Ovary (tissue), 9 donors: ENCODE results near the gene HIRA. TPM values are rescaled to one million over a fixed set of nuclear protein-coding genes. Genes with fewer than 3 reads are reported as not detected.

Experiments used
- DNase-seq, 5 donors: peaks; one replicate each; pipeline ENCODE4 v3.0.0-alpha.2; 2019 to 2020
- H3K27ac ChIP-seq, 2 donors: fragments of 200-600 bp; one replicate each; pipeline versions ENCODE4 v1.5.1 to v1.8.0; 2019 to 2022
- H3K27me3 ChIP-seq: fragments of 200-600 bp; one replicate; pipeline ENCODE4 v1.8.0; 2022
- H3K36me3 ChIP-seq: fragments of 200-600 bp; sonication (generic); one replicate; pipeline ENCODE4 v1.5.1; 2019
- H3K4me1 ChIP-seq: one replicate; pipeline ENCODE4 v1.8.1; 2013; ENCODE audit warnings: mild to moderate bottlenecking, moderate library complexity; ENCODE audit not compliant: insufficient read depth
- H3K4me3 ChIP-seq: fragments of 200-600 bp; sonication (generic); one replicate; pipeline ENCODE4 v1.5.1; 2017
- H3K9me3 ChIP-seq, 2 donors: fragments of 200-600 bp in 1 of 2; sonication (generic) in 1 of 2; one replicate each; pipeline versions ENCODE4 v1.5.1 to v1.8.1; 2013 to 2019; ENCODE audit warnings: mild to moderate bottlenecking in 1 of 2, moderate library complexity in 1 of 2
- EP300 ChIP-seq: sonication (generic); formaldehyde crosslinking; IDR thresholded peaks from one replicate; pipeline ENCODE4 v1.6.1; 2017; ENCODE audit warnings: antibody characterized with exemption
- POLR2A ChIP-seq: fragments of 450-650 bp; IDR thresholded peaks from one replicate; pipeline ENCODE4 v1.6.1; 2017; ENCODE audit warnings: antibody characterized with exemption, mild to moderate bottlenecking, moderate library complexity
- WGBS, 3 donors: extraction: QIAGEN DNeasy Blood & Tissue Kit in 1 of 3; methylation state at CpG; one replicate each; pipeline versions ENCODE4 v1.1.5 to v1.1.7; 2013 to 2017; 5-methylcytosine and 5-hydroxymethylcytosine counted together
- intact Hi-C, 4 donors: fragments of 100-400 bp; cut with DNase I; formaldehyde crosslinking; loops; one replicate each; pipeline versions ENCODE4 v1.11.0 to v1.15.1; 2022 to 2023
- polyA plus RNA-seq, 2 donors: library from polyadenylated mRNA; stranded (reverse); fragments of 200-250 nt in 1 of 2; fragments of 350-450 nt in 1 of 2; fragmentation: Illumina TruSeq in 1 of 2; extraction: RNeasy Lipid Tissue Mini Kit (QIAGEN cat#74804) in 1 of 2; gene quantifications; one replicate each; pipeline ENCODE4 v1.2.3, GENCODE V29; 2013 to 2014
- total RNA-seq, 7 donors: library from RNA; depleted of rRNA in 2 of 7; stranded (reverse); fragments of >200 nt in 2 of 7; fragmentation: NEBNext Ultra II Directional in 3 of 7; extraction: Animal tissue kit (Norgen Biotek cat#: 25700) in 3 of 7; gene quantifications; one replicate each; pipeline versions ENCODE4 v1.1.0 to v1.2.4, GENCODE V29; 2016 to 2023
- TF ChIP-seq, protein P1 (sequence below), 3 donors: fragments of 450-650 bp in 2 of 3; fragments of 200-600 bp in 1 of 3; IDR thresholded peaks; one replicate each; pipeline versions ENCODE4 v1.5.1 to v1.8.0; 2016 to 2022; ENCODE audit warnings: antibody characterized with exemption in 3 of 3, mild to moderate bottlenecking in 1 of 3
- donor health status: DM: no; HTN: no; CAD: no; lungs with moderate emphysema.
- donor health status: DM: no; HTN: no; CAD: no.
- donor health status: Bipolar disorder and iron deficiency.
- donor health status: DM: yes; HTN: yes; CAD: no.
- donor health status: DM: no; HTN: no; CAD: no.
- donor health status: DM: yes; HTN: yes; CAD: no.

Gene HIRA
- total and polyA plus RNA-seq, 9 donors: 7.2 to 31.6 (median 19.8) TPM

DNA sequence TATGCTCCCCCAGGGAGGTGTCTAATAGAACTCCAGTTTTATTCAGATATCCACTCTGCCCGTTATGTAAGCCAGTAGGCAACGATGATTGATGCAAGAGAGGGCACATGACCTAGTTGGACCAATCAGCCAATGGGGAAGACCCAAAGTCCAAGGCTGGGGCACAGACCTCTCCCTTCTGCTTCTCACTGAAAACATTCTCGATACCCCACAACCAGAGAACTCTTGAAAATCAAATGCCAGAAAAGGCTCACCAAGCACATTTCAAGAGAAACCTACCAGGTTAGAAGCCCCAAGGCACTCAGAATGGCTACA lies 7.4 kb downstream of the HIRA start:
- Histone ChIP-seq H3K4me3 (no peak overlapping the region), H3K27me3 (no peaks in the 10 kb centered on the region), H3K4me1 (no peaks in the 10 kb centered on the region), H3K9me3 (no peaks in the 10 kb centered on the region), H3K36me3 (no peaks in the 10 kb centered on the region), H3K27ac (no peak overlapping the region)
- TF ChIP-seq POLR2A: no peak
- TF ChIP-seq, protein P1, sequence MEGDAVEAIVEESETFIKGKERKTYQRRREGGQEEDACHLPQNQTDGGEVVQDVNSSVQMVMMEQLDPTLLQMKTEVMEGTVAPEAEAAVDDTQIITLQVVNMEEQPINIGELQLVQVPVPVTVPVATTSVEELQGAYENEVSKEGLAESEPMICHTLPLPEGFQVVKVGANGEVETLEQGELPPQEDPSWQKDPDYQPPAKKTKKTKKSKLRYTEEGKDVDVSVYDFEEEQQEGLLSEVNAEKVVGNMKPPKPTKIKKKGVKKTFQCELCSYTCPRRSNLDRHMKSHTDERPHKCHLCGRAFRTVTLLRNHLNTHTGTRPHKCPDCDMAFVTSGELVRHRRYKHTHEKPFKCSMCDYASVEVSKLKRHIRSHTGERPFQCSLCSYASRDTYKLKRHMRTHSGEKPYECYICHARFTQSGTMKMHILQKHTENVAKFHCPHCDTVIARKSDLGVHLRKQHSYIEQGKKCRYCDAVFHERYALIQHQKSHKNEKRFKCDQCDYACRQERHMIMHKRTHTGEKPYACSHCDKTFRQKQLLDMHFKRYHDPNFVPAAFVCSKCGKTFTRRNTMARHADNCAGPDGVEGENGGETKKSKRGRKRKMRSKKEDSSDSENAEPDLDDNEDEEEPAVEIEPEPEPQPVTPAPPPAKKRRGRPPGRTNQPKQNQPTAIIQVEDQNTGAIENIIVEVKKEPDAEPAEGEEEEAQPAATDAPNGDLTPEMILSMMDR (IDR thresholded peaks at IDR 0.05): no peak
- TF ChIP-seq EP300: no peak
- WGBS, 3 donors: 86 to 90% (median 87%) methylated on average over 3 of the region's 3 CpGs
- intact Hi-C loops: loop anchor here in 1 of 4 donors (10.0 kb wide), 1 partner anchor 129 kb away; the partner anchor contains the start of gene CLTCL1
- no peak for DNase-seq

DNA sequence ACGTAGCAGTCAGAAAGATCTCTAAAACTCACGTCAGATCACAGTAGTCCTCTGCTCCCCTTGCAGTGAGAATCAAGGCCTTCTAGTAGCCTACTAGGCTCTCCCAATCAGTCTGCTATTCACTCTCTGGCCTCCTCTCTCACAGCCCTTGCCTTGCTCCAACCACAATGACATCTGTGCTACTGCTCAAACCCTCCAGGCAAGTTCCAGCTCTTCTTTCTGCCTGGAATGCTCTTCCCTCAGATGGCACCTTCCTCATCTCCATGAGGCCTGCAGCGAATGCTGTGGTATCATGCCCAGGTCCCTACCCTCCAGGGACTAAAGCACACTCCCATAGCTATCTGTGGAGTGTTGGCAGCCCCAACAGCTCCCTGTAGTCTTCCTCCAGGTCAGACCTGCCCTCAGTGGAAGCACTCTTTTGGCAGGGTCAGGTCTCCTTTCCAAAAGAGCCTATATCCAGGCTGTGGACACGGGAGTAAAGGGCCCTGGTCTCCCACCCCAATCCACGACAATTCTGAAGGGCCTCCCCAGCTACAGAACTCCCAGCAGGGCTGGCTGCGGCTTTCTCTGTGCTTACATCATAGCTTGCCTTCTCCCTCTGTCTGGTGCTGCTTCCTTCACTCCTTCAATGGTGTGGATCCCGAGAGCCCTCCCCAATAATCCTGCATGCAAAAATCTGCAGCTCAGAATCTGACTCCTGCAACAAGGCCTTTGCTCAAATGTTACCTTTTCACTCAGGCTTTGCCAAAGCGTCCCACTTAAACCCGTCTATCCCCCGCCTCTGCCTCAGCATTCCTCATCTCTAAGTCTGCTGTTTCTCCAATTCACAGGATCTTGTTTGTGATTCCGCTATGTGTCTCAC lies 8.9 kb downstream of the HIRA start:
- Histone ChIP-seq H3K4me1 (no peaks in the 10 kb centered on the region), H3K4me3 (no peak overlapping the region), H3K9me3 (no peaks in the 10 kb centered on the region), H3K27me3 (no peaks in the 10 kb centered on the region), H3K36me3 (no peaks in the 10 kb centered on the region), H3K27ac (no peak overlapping the region)
- intact Hi-C loops: loop anchor here in 1 of 4 donors (10.0 kb wide), 1 partner anchor 128 kb away; the partner anchor contains the start of gene CLTCL1
- DNase-seq: no peak
- TF ChIP-seq, protein P1 (IDR thresholded peaks at IDR 0.05): no peak
- TF ChIP-seq POLR2A (no peak), EP300 (no peak)
- 80 to 85% (median 84%) methylated on average over 11 of the region's 11 CpGs for WGBS, 3 donors

DNA sequence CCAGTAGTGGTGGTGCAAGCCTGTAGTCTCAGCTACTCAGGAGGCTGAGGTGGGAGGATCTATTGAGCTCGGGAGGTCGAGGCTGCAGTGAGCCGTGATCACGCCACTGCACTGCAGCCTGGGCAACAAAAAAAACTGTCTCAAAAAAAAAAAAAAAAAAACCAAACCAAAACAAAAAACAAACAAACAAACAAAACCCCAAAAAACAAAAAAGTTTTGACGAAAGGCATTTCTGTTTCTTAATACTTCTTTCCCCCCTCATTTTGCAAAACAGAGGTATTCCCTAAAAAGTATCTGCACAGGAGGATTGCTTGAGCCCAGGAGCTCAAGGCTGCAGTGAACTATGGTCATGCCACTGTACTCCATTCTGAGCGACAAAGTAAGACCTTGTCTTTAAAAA lies 11.2 kb downstream of the HIRA start:
- no peaks in the 10 kb centered on the region for H3K36me3 ChIP-seq
- TF ChIP-seq, protein P1 (IDR thresholded peaks at IDR 0.05): no peak
- TF ChIP-seq EP300 (no peak), POLR2A (no peak)
- no peaks in the 10 kb centered on the region for H3K4me1 ChIP-seq
- no peak overlapping the region for H3K27ac ChIP-seq
- H3K9me3 ChIP-seq: no peaks in the 10 kb centered on the region
- intact Hi-C loops: loop anchor here in 1 of 4 donors (10.0 kb wide), 1 partner anchor 126 kb away; the partner anchor contains the start of gene CLTCL1
- 86 to 94% (median 92%) methylated on average over 6 of the region's 6 CpGs for WGBS, 3 donors
- H3K4me3 ChIP-seq: no peak overlapping the region
- DNase-seq: no peak
- H3K27me3 ChIP-seq: no peaks in the 10 kb centered on the region

DNA sequence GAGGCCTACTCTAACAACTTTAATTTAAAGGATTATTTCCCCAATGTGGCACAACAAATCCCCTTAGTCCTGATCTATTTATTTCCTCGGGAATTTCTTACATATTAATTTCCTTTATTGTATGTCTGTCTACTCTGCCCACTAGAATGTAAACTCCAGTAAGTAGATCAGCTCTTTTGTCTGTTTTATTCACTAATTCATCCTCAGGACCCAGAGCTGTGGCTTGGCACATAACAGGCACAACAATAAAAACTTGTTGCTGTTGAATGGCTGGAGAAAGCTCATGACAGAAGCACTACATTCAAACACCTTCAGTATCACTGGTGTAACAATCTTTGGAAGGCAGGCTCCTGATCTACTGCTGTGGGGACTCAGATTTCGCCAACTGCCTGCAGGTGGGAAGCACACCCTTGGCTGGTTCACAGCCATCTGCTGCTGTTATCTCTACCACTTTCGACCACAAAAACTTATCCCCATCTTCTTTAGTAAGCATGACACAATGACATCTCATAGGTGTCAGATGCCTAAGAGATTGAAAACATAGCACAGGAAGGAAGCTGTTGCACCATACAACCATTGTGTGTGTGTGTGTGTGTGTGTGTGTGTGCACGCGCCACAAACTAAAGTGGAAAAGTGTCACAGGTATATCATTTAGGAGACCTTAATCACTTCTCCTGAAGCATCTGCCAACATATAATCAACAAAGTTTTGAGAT lies 11.9 kb downstream of the HIRA start:
- Histone ChIP-seq H3K36me3 (no peaks in the 10 kb centered on the region), H3K27me3 (no peaks in the 10 kb centered on the region), H3K4me1 (no peaks in the 10 kb centered on the region), H3K27ac (no peak overlapping the region), H3K9me3 (no peaks in the 10 kb centered on the region), H3K4me3 (no peak overlapping the region)
- intact Hi-C loops: loop anchor here in 1 of 4 donors (10.0 kb wide), 1 partner anchor 125 kb away; the partner anchor contains the start of gene CLTCL1
- DNase-seq: no peak
- 82 to 86% (median 82%) methylated on average over 5 of the region's 5 CpGs for WGBS, 3 donors
- no peak for TF ChIP-seq EP300
- no peak for TF ChIP-seq POLR2A
- TF ChIP-seq, protein P1 (IDR thresholded peaks at IDR 0.05): no peak
